ENCODE data around the gene PLPPR3. TPM values are rescaled to one million over a fixed set of nuclear protein-coding genes. Genes with fewer than 3 reads are reported as not detected.

Gene PLPPR3
- polyA plus RNA-seq, 1 donor (not counting 4 experiments of a cell fraction or from before 2014, with no cell fraction given) = not detected

- Histone ChIP-seq H3K36me3 (ENCODE audit: control insufficient read depth in 2 of 2, extremely low read depth in 1 of 2, insufficient read depth in 2 of 2, low read length in 2 of 2) (no peaks in the 10 kb centered on the region), H3K27me3 (ENCODE audit: control insufficient read depth, extremely low read depth, insufficient read depth, low read length) (peaks cover 4% of the 10 kb centered on the region), H3K79me2 (ENCODE audit: control insufficient read depth, insufficient read depth, low read length) (no peaks in the 10 kb centered on the region), H3K9ac (ENCODE audit: control insufficient read depth, extremely low read depth, insufficient read depth, low read length) (no peak overlapping the region), H3K9me1 (ENCODE audit: control insufficient read depth, extremely low read depth, insufficient read depth, low read length) (no peaks in the 10 kb centered on the region), H3K4me1 (ENCODE audit: control insufficient read depth, extremely low read depth, insufficient read depth, low read length) (no peaks in the 10 kb centered on the region), H3K4me2 (ENCODE audit: control insufficient read depth, extremely low read depth, insufficient read depth, low read depth, low read length) (no peak overlapping the region), H2AFZ (ENCODE audit: control insufficient read depth, low read length) (no peak overlapping the region), H3K9me3 (ENCODE audit: control insufficient read depth, low read depth, low read length) (no peaks in the 10 kb centered on the region), H3K4me3 (ENCODE audit: control insufficient read depth in 2 of 3, extremely low read depth in 1 of 3, insufficient read depth in 2 of 3, low read depth in 1 of 3, low read length in 3 of 3) (no peak overlapping the region), H4K20me1 (ENCODE audit: control insufficient read depth, extremely low read depth, insufficient read depth, low read length) (no peaks in the 10 kb centered on the region), H3K27ac (ENCODE audit: control insufficient read depth, insufficient read depth, low read length) (no peak overlapping the region)
- no peak for TF ChIP-seq EZH2 (IDR thresholded peaks at IDR 0.05; ENCODE audit: low read length)
- TF ChIP-seq, protein P1, sequence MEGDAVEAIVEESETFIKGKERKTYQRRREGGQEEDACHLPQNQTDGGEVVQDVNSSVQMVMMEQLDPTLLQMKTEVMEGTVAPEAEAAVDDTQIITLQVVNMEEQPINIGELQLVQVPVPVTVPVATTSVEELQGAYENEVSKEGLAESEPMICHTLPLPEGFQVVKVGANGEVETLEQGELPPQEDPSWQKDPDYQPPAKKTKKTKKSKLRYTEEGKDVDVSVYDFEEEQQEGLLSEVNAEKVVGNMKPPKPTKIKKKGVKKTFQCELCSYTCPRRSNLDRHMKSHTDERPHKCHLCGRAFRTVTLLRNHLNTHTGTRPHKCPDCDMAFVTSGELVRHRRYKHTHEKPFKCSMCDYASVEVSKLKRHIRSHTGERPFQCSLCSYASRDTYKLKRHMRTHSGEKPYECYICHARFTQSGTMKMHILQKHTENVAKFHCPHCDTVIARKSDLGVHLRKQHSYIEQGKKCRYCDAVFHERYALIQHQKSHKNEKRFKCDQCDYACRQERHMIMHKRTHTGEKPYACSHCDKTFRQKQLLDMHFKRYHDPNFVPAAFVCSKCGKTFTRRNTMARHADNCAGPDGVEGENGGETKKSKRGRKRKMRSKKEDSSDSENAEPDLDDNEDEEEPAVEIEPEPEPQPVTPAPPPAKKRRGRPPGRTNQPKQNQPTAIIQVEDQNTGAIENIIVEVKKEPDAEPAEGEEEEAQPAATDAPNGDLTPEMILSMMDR (optimal IDR thresholded peaks at IDR 0.05 in 1 of 3, IDR thresholded peaks at IDR 0.05 in 1 of 3, conservative IDR thresholded peaks at IDR 0.05 in 1 of 3; ENCODE audit: extremely low read depth in 1 of 3, insufficient read depth in 2 of 3, low read length in 3 of 3) = no peak
- FAIRE-seq = no peak
- no peak for DNase-seq (ENCODE audit: low read depth, low spot score)
- dilution Hi-C loops (cut with MboI; ENCODE audit: extremely low pct_ligation_motif_present, low sequenced_read_pairs) = no loop called here
These were observed 3.1 kb upstream of the PLPPR3 start for GRCh38 chr19:824885-825284.

DNA sequence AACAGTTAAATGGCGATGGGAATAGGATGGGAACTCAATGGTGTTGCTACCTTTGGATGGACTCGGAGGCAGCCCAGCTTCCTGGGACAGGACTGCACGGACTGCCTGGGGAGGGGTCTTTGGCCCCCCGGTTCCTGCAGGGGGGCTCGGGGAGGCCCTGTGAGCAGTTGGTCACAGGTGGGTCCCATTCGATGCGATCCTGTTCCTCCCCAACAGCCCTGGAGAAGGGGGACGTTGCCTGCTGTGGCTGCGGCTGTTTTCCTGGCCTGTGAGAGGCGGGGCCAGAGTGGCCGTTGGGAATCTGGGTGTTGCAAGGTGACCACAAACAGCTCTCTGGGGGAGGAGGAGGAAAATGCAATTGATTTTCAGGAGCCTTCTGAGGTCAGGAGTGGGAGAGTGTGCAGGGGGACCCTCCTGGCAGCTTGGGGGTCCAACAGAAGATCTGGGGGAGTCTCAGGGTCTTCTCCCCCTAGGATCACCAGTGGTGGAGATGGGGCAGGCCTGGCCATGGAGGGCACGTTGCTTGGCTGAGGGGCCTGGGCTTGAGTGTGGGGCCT, 1.9 kb upstream of the PLPPR3 start:
- FAIRE-seq (no peak), DNase-seq (ENCODE audit: low read depth, low spot score) (no peak)
- Histone ChIP-seq H3K36me3 (ENCODE audit: control insufficient read depth in 2 of 2, extremely low read depth in 1 of 2, insufficient read depth in 2 of 2, low read length in 2 of 2) (no peaks in the 10 kb centered on the region), H3K9me1 (ENCODE audit: control insufficient read depth, extremely low read depth, insufficient read depth, low read length) (no peaks in the 10 kb centered on the region), H3K4me1 (ENCODE audit: control insufficient read depth, extremely low read depth, insufficient read depth, low read length) (no peaks in the 10 kb centered on the region), H3K9me3 (ENCODE audit: control insufficient read depth, low read depth, low read length) (no peaks in the 10 kb centered on the region), H4K20me1 (ENCODE audit: control insufficient read depth, extremely low read depth, insufficient read depth, low read length) (no peaks in the 10 kb centered on the region), H3K27ac (ENCODE audit: control insufficient read depth, insufficient read depth, low read length) (no peak overlapping the region), H3K27me3 (ENCODE audit: control insufficient read depth, extremely low read depth, insufficient read depth, low read length) (peaks cover 4% of the 10 kb centered on the region), H3K4me2 (ENCODE audit: control insufficient read depth, extremely low read depth, insufficient read depth, low read depth, low read length) (no peak overlapping the region), H3K9ac (ENCODE audit: control insufficient read depth, extremely low read depth, insufficient read depth, low read length) (no peak overlapping the region), H3K4me3 (ENCODE audit: control insufficient read depth in 2 of 3, extremely low read depth in 1 of 3, insufficient read depth in 2 of 3, low read depth in 1 of 3, low read length in 3 of 3) (no peak overlapping the region), H3K79me2 (ENCODE audit: control insufficient read depth, insufficient read depth, low read length) (no peaks in the 10 kb centered on the region), H2AFZ (ENCODE audit: control insufficient read depth, low read length) (no peak overlapping the region)
- TF ChIP-seq EZH2 (IDR thresholded peaks at IDR 0.05; ENCODE audit: low read length) = no peak
- TF ChIP-seq, protein P1 (optimal IDR thresholded peaks at IDR 0.05 in 1 of 3, IDR thresholded peaks at IDR 0.05 in 1 of 3, conservative IDR thresholded peaks at IDR 0.05 in 1 of 3; ENCODE audit: extremely low read depth in 1 of 3, insufficient read depth in 2 of 3, low read length in 3 of 3) = no peak
- dilution Hi-C loops (cut with MboI; ENCODE audit: extremely low pct_ligation_motif_present, low sequenced_read_pairs) = no loop called here

Data from keratinocyte (primary cell).